Gastroesophageal sphincter (tissue), 3 donors: Measurements from ENCODE around the gene MIDN.

Source experiments
- EP300 ChIP-seq: sonication (generic); formaldehyde crosslinking; IDR thresholded peaks from one replicate; pipeline ENCODE4 v1.6.1; 2017; ENCODE audit warnings: antibody characterized with exemption, mild to moderate bottlenecking
- POLR2A ChIP-seq, 2 donors: fragments of 450-650 bp; IDR thresholded peaks; one replicate each; pipeline ENCODE4 v1.6.1; 2017; ENCODE audit warnings: antibody characterized with exemption in 2 of 2, mild to moderate bottlenecking in 2 of 2, moderate library complexity in 1 of 2
- TF ChIP-seq, protein P1 (sequence below), 4 experiments: fragments of 200-600 bp in 2 of 4; fragments of 450-650 bp in 2 of 4; sonication (generic) in 1 of 4; IDR thresholded peaks; one replicate each; pipeline ENCODE4 v1.5.1; 2017 to 2019; ENCODE audit warnings: antibody characterized with exemption in 4 of 4, mild to moderate bottlenecking in 2 of 4, moderate library complexity in 2 of 4

GRCh38 chr19:1263188-1263587, 14.8 kb downstream of the MIDN start:
- TF ChIP-seq EP300 (no peak), POLR2A (IDR thresholded peaks at IDR 0.05) (no peak)
- TF ChIP-seq, protein P1, sequence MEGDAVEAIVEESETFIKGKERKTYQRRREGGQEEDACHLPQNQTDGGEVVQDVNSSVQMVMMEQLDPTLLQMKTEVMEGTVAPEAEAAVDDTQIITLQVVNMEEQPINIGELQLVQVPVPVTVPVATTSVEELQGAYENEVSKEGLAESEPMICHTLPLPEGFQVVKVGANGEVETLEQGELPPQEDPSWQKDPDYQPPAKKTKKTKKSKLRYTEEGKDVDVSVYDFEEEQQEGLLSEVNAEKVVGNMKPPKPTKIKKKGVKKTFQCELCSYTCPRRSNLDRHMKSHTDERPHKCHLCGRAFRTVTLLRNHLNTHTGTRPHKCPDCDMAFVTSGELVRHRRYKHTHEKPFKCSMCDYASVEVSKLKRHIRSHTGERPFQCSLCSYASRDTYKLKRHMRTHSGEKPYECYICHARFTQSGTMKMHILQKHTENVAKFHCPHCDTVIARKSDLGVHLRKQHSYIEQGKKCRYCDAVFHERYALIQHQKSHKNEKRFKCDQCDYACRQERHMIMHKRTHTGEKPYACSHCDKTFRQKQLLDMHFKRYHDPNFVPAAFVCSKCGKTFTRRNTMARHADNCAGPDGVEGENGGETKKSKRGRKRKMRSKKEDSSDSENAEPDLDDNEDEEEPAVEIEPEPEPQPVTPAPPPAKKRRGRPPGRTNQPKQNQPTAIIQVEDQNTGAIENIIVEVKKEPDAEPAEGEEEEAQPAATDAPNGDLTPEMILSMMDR (IDR thresholded peaks at IDR 0.05): no peak
